Right atrium auricular region (tissue), 2 donors: ENCODE measurements around the gene CFAP119. TPM values are rescaled to one million over a fixed set of nuclear protein-coding genes. Genes with fewer than 3 reads are reported as not detected.

ENCODE experiments used
- DNase-seq: peaks from one replicate; pipeline ENCODE4 v3.0.0-alpha.2; 2019; ENCODE audit warnings: low spot score
- H3K27ac ChIP-seq, 2 donors: fragments of 200-600 bp; sonication (generic); 1 replicate in 1 of 2; 2 replicates in 1 of 2; pipeline ENCODE4 v1.5.1; 2016 to 2019
- H3K27me3 ChIP-seq, 2 donors: fragments of 200-600 bp; sonication (generic); one replicate each; pipeline versions ENCODE4 v1.5.1 to v1.6.0; 2017 to 2019
- H3K36me3 ChIP-seq: fragments of 200-600 bp; sonication (generic); one replicate; pipeline ENCODE4 v1.5.1; 2016
- H3K4me1 ChIP-seq, 2 donors: fragments of 200-600 bp; sonication (generic); one replicate each; pipeline versions ENCODE4 v1.5.1 to v1.6.0; 2017 to 2019
- H3K4me3 ChIP-seq, 2 donors: fragments of 200-600 bp; sonication (generic); 1 replicate in 1 of 2; 2 replicates in 1 of 2; pipeline ENCODE4 v1.5.1; 2017 to 2019; ENCODE audit warnings: mild to moderate bottlenecking in 1 of 2, moderate library complexity in 1 of 2
- H3K9me3 ChIP-seq, 2 donors: fragments of 200-600 bp; sonication (generic); one replicate each; pipeline ENCODE4 v1.5.1; 2019
- total RNA-seq, 2 donors: library from RNA; depleted of rRNA; stranded (reverse); fragments of >200 nt; gene quantifications; one replicate each; pipeline ENCODE4 v1.1.0, GENCODE V29; 2016
- TF ChIP-seq, protein P1 (sequence below), 2 donors: fragments of 200-600 bp; sonication (generic); IDR thresholded peaks; one replicate each; pipeline ENCODE4 v1.5.1; 2019; ENCODE audit warnings: antibody characterized with exemption in 2 of 2

Gene CFAP119
- total RNA-seq, 2 donors from 2014 or later, result 0.37 to 0.83 TPM

DNA sequence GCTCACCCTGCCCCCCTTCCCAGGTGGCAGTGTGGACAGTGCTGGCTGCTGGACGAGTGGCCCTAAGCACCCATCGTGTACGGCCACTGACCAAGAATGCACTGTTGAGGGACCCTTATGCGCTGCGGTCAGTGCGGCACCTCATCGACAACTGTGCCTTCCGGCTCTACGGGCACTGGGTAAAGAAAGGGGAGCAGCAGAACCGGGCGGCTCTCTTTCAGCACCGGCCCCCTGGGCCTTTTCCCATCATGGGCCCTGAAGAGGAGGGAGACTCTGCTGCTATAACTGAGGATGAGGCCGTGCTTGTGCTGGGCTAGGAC is 5.1 kb downstream of the CFAP119 start:
- no peak overlapping the region for H3K27ac ChIP-seq
- no peak overlapping the region for H3K4me3 ChIP-seq
- DNase-seq, result no peak
- TF ChIP-seq, protein P1, sequence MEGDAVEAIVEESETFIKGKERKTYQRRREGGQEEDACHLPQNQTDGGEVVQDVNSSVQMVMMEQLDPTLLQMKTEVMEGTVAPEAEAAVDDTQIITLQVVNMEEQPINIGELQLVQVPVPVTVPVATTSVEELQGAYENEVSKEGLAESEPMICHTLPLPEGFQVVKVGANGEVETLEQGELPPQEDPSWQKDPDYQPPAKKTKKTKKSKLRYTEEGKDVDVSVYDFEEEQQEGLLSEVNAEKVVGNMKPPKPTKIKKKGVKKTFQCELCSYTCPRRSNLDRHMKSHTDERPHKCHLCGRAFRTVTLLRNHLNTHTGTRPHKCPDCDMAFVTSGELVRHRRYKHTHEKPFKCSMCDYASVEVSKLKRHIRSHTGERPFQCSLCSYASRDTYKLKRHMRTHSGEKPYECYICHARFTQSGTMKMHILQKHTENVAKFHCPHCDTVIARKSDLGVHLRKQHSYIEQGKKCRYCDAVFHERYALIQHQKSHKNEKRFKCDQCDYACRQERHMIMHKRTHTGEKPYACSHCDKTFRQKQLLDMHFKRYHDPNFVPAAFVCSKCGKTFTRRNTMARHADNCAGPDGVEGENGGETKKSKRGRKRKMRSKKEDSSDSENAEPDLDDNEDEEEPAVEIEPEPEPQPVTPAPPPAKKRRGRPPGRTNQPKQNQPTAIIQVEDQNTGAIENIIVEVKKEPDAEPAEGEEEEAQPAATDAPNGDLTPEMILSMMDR (IDR thresholded peaks at IDR 0.05), result no peak
- H3K4me1 ChIP-seq, result peaks cover 0 to 10% of the 10 kb centered on the region in 2 donors
- H3K27me3 ChIP-seq, result no peaks in the 10 kb centered on the region
- peaks cover 25% of the 10 kb centered on the region for H3K36me3 ChIP-seq
- H3K9me3 ChIP-seq, result no peaks in the 10 kb centered on the region

DNA sequence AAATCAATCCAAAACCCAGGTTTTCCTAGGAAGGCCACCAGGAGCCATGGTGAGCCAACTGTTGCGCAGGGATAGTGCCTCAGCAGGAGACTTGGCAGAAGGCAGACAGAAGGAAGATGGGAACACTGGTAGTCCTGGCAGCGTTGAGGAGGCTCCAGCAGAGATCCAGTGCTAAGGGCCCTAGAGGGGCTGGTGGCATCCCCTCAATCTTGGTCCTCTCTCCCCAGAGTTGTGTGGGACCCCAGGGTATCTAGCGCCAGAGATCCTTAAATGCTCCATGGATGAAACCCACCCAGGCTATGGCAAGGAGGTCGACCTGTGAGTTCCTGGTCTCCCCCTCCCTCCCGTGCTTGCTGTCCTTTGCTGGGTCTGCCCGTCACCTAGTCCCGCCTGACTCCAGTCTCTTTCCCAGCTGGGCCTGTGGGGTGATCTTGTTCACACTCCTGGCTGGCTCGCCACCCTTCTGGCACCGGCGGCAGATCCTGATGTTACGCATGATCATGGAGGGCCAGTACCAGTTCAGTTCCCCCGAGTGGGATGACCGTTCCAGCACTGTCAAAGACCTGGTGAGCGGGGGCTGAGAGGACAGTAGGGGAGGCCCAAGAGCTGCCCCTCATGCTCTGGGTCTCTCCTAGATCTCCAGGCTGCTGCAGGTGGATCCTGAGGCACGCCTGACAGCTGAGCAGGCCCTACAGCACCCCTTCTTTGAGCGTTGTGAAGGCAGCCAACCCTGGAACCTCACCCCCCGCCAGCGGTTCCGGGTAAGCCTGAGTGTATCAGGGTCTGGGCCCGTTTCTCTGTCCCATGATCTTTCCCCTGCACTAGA is 5.7 kb downstream of the CFAP119 start:
- Histone ChIP-seq H3K36me3 (peaks cover 31% of the 10 kb centered on the region), H3K4me1 (peaks cover 0 to 4% of the 10 kb centered on the region in 2 donors), H3K27ac (no peak overlapping the region), H3K9me3 (no peaks in the 10 kb centered on the region), H3K4me3 (no peak overlapping the region), H3K27me3 (no peaks in the 10 kb centered on the region)
- TF ChIP-seq, protein P1 (IDR thresholded peaks at IDR 0.05), result no peak
- no peak for DNase-seq

DNA sequence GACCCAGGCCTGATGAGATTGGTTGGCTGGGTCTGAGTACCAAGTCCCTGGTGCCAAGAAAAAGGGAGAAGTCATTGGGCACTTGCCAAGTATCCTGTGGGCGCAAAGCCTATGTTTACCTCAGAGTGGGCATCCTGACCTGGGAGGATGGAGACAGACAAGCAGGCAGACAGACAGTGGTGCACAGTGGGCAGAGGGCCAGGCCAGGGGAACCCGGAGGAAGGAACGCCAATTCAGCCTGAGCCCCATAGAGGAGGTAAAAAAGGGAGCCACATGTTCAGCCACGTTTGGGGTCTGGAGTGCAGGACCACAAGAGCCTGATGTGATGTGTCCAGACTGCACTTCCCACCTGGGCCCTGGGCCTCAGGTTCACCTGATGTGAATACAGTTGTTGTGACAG is 8.3 kb downstream of the CFAP119 start:
- no peaks in the 10 kb centered on the region for H3K27me3 ChIP-seq
- TF ChIP-seq, protein P1 (IDR thresholded peaks at IDR 0.05), result no peak
- no peaks in the 10 kb centered on the region for H3K9me3 ChIP-seq
- peaks cover 33% of the 10 kb centered on the region for H3K36me3 ChIP-seq
- DNase-seq, result no peak
- no peak overlapping the region for H3K27ac ChIP-seq
- peaks cover 0 to 10% of the 10 kb centered on the region in 2 donors for H3K4me1 ChIP-seq
- H3K4me3 ChIP-seq, result no peak overlapping the region

DNA sequence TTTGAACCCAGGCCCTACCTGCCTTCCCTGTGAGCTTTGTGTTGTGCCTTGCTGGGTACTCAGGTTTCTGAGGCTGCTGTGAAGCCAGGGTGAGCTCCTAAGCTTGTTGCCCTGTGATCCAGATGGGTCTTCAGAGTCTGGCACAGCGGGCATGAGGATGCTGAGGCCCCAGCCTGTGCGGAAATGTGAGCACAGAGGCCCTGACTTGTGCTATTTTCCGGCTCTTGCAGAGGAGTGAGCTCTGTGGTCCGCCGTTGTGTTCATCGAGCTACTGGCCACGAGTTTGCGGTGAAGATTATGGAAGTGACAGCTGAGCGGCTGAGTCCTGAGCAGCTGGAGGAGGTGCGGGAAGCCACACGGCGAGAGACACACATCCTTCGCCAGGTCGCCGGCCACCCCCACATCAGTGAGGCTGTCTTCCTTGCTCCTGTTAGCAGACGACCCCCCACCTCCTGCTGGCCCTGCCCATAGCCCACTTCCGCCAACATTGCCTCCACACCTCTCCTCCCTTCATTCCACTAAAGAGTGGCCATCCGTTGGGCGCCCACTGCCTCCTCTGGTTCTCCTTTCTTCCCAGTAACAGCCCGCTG is 10.9 kb downstream of the CFAP119 start:
- H3K27me3 ChIP-seq, result no peaks in the 10 kb centered on the region
- H3K4me1 ChIP-seq, result peaks cover 0 to 18% of the 10 kb centered on the region in 2 donors
- no peaks in the 10 kb centered on the region for H3K9me3 ChIP-seq
- peaks cover 25% of the 10 kb centered on the region for H3K36me3 ChIP-seq
- no peak overlapping the region for H3K4me3 ChIP-seq
- DNase-seq, result no peak
- H3K27ac ChIP-seq, result no peak overlapping the region
- TF ChIP-seq, protein P1 (IDR thresholded peaks at IDR 0.05), result no peak

DNA sequence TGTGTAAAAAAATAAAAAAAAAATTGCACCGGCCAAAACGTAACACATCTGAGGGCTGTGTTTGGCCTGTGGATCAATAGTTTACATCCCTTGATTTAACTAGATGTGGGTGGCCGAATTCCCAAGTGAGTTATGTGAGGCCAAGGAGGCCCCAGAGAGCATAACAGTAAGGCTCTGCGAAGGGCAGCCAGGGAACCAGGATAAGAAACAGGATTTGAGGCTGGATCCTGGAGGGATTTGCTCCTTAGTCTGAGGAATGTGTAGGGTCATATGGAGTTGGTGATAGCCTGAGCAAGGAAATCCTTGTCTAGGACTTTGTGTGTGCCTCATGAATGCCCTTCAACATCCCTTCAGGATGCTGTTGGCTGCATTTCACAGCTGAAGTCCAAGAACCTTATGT is 11.7 kb downstream of the CFAP119 start:
- peaks cover 26% of the 10 kb centered on the region for H3K36me3 ChIP-seq
- TF ChIP-seq, protein P1 (IDR thresholded peaks at IDR 0.05), result no peak

More for the DNA sequence above, 11.7 kb downstream of the CFAP119 start:
- Histone ChIP-seq H3K27me3 (no peaks in the 10 kb centered on the region), H3K4me3 (no peak overlapping the region), H3K27ac (no peak overlapping the region), H3K4me1 (peaks cover 0 to 18% of the 10 kb centered on the region in 2 donors), H3K9me3 (no peaks in the 10 kb centered on the region)
- no peak for DNase-seq
